GM21360 (cell line): ENCODE results near the gene CROCC2.

Experiments used
- ATAC-seq: cut with Tn5 transposase; IDR thresholded peaks from one replicate; pipeline ENCODE4 v1.9.1; 2021; ENCODE audit warnings: mild to moderate bottlenecking, moderate library complexity; ENCODE audit not compliant: unreplicated experiment

CROCC2 gene

GRCh38 chr2:240875228-240876034, 30.7 kb upstream of the CROCC2 start:
- no peak for ATAC-seq

GRCh38 chr2:240876035-240876474, 30.1 kb upstream of the CROCC2 start:
- no peak for ATAC-seq

- no peak for ATAC-seq
These were observed 29.5 kb upstream of the CROCC2 start for GRCh38 chr2:240876475-240877251.

GRCh38 chr2:240877460-240878340, 28.4 kb upstream of the CROCC2 start:
- ATAC-seq: no peak

- no peak for ATAC-seq
These were observed 27.7 kb upstream of the CROCC2 start for GRCh38 chr2:240878341-240878936.

GRCh38 chr2:240879105-240879504, 27.0 kb upstream of the CROCC2 start:
- no peak for ATAC-seq

- no peak for ATAC-seq
These were observed 24.2 kb upstream of the CROCC2 start for GRCh38 chr2:240881913-240882312.

GRCh38 chr2:240884221-240884620, 21.9 kb upstream of the CROCC2 start:
- ATAC-seq: no peak

- no peak for ATAC-seq
These were observed 21.4 kb upstream of the CROCC2 start for GRCh38 chr2:240884745-240885144.

- ATAC-seq: no peak
These were observed 20.6 kb upstream of the CROCC2 start for GRCh38 chr2:240885566-240885965.

- ATAC-seq: no peak
These were observed 20.0 kb upstream of the CROCC2 start for GRCh38 chr2:240886023-240886565.

GRCh38 chr2:240886678-240887609, 19.2 kb upstream of the CROCC2 start:
- ATAC-seq: no peak

- ATAC-seq: no peak
These were observed 18.5 kb upstream of the CROCC2 start for GRCh38 chr2:240887631-240888030.

- no peak for ATAC-seq
These were observed 17.8 kb upstream of the CROCC2 start for GRCh38 chr2:240888130-240888889.

- ATAC-seq: no peak
These were observed 17.1 kb upstream of the CROCC2 start for GRCh38 chr2:240888890-240889573.

- ATAC-seq: no peak
These were observed 16.3 kb upstream of the CROCC2 start for GRCh38 chr2:240889601-240890560.

- no peak for ATAC-seq
These were observed 15.4 kb upstream of the CROCC2 start for GRCh38 chr2:240890691-240891090.
